A549 (cell line): ENCODE data around the gene CLPTM1. TPM values are rescaled to one million over a fixed set of nuclear protein-coding genes. Genes with fewer than 3 reads are reported as not detected.

Source experiments
- ATAC-seq, 2 experiments: fragments of 200-7000 bp in 1 of 2; fragments of >200 bp in 1 of 2; cut with Nextera tagmentation in 1 of 2; cut with Tn5 transposase in 1 of 2; 3 replicates each; pipeline versions ENCODE4 v1.8.0 to v1.9.1; 2018 to 2020; ENCODE audit warnings: mild to moderate bottlenecking in 1 of 2, moderate library complexity in 1 of 2
- CTCF ChIA-PET: fragments of 300-600 bp; sonication (Branson Sonifier 250); formaldehyde crosslinking; extraction: SDS; loops from one replicate; lab custom pipeline; 2021; ENCODE audit warnings: antibody characterized with exemption, inconsistent platforms; lab: Yijun Ruan, JAX
- POLR2A ChIA-PET: fragments of 350-600 bp; formaldehyde crosslinking; extraction: SDS; loops from one replicate; lab custom pipeline; 2021; ENCODE audit warnings: antibody characterized with exemption, inconsistent platforms; lab: Yijun Ruan, JAX
- DNase-seq, 2 experiments: peaks; one replicate each; pipeline versions ENCODE4 v3.0.0 to v3.0.0-alpha.2; 2011 to 2016; ENCODE audit warnings: low read depth in 1 of 2, low spot score in 1 of 2
- FAIRE-seq: peaks from 2 replicates; lab custom pipeline; 2011; peaks lifted over from hg19 to GRCh38; lab: Jason Lieb, UNC
- H3K27ac ChIP-seq, 2 experiments: fragments of >200 bp; sonication (Bioruptor Twin); formaldehyde crosslinking; 3 replicates each; pipeline ENCODE4 v1.5.1; 2016 to 2017
- H3K4me1 ChIP-seq: fragments of >200 bp; sonication (Bioruptor Twin); formaldehyde crosslinking; 3 replicates; pipeline ENCODE4 v1.6.1; 2016
- H3K4me2 ChIP-seq: fragments of >200 bp; sonication (Bioruptor Twin); formaldehyde crosslinking; 3 replicates; pipeline ENCODE4 v1.6.1; 2016
- H3K4me3 ChIP-seq: fragments of >200 bp; sonication (Bioruptor Twin); formaldehyde crosslinking; 3 replicates; pipeline ENCODE4 v1.5.1; 2016
- H3K9me3 ChIP-seq: fragments of >200 bp; sonication (Bioruptor Twin); formaldehyde crosslinking; 3 replicates; pipeline ENCODE4 v1.6.1; 2016
- CHD4 ChIP-seq: fragments of 200-600 bp; sonication (generic); IDR thresholded peaks from 2 replicates; pipeline ENCODE4 v1.6.1; 2016; ENCODE audit warnings: antibody characterized with exemption, mild to moderate bottlenecking, borderline replicate concordance
- CTCF ChIP-seq: fragments of >200 bp; sonication (Bioruptor Twin); formaldehyde crosslinking; IDR thresholded peaks from 3 replicates; pipeline ENCODE4 v1.5.1; 2016
- EHMT2 ChIP-seq: fragments of 200-600 bp; sonication (generic); IDR thresholded peaks from 2 replicates; pipeline ENCODE4 v1.6.1; 2016; ENCODE audit warnings: antibody characterized with exemption, low read depth, mild to moderate bottlenecking, moderate library complexity
- EP300 ChIP-seq, 2 experiments: fragments of >200 bp; sonication (Bioruptor Twin); formaldehyde crosslinking; IDR thresholded peaks; 2 replicates in 1 of 2; 3 replicates in 1 of 2; pipeline ENCODE4 v1.6.1; 2016 to 2017
- FOSL2 ChIP-seq, 2 experiments: fragments of 450-650 bp in 1 of 2; fragments of >200 bp in 1 of 2; sonication (Bioruptor Twin) in 1 of 2; formaldehyde crosslinking; IDR thresholded peaks; 2 replicates each; pipeline versions ENCODE4 v1.5.0 to v1.6.1; 2016 to 2020; ENCODE audit warnings: mild to moderate bottlenecking in 1 of 2, moderate library complexity in 1 of 2
- FOXS1 ChIP-seq: fragments of 250-450 bp; sonication (Bioruptor Pico); IDR thresholded peaks from 2 replicates; pipeline ENCODE4 v1.5.0; 2020; ENCODE audit warnings: mild to moderate bottlenecking, moderate library complexity
- HOXA7 ChIP-seq: fragments of 250-450 bp; sonication (Bioruptor Pico); IDR thresholded peaks from 2 replicates; pipeline ENCODE4 v1.5.0; 2020; ENCODE audit warnings: mild to moderate bottlenecking, moderate library complexity
- HOXB5 ChIP-seq: fragments of 250-450 bp; sonication (Bioruptor Pico); IDR thresholded peaks from 2 replicates; pipeline ENCODE4 v1.5.0; 2020; ENCODE audit warnings: mild to moderate bottlenecking, moderate library complexity
- JUN ChIP-seq, 2 experiments: fragments of >200 bp; sonication (Bioruptor Twin); formaldehyde crosslinking; IDR thresholded peaks; 2 replicates in 1 of 2; 3 replicates in 1 of 2; pipeline ENCODE4 v1.6.1; 2016 to 2017
- MAFK ChIP-seq: fragments of 450-650 bp; IDR thresholded peaks from 2 replicates; pipeline ENCODE4 v1.6.1; 2014; ENCODE audit not compliant: partially characterized antibody
- NPAS2 ChIP-seq: fragments of 250-450 bp; sonication (Bioruptor Pico); IDR thresholded peaks from 2 replicates; pipeline ENCODE4 v1.8.0; 2022; ENCODE audit warnings: mild to moderate bottlenecking, moderate library complexity, borderline replicate concordance
- POLR2A ChIP-seq: IDR thresholded peaks from 2 replicates; pipeline ENCODE4 v1.6.1; 2012; ENCODE audit warnings: mild to moderate bottlenecking, low read length
- RFX5 ChIP-seq: fragments of 450-650 bp; IDR thresholded peaks from 2 replicates; pipeline ENCODE4 v1.7.1; 2014; ENCODE audit warnings: antibody characterized with exemption, mild to moderate bottlenecking, moderate library complexity
- SMC3 ChIP-seq: fragments of >200 bp; sonication (Bioruptor Twin); formaldehyde crosslinking; IDR thresholded peaks from 3 replicates; pipeline ENCODE4 v1.6.1; 2018; ENCODE audit warnings: inconsistent platforms
- TFCP2L1 ChIP-seq: fragments of 250-450 bp; sonication (Bioruptor Pico); IDR thresholded peaks from 2 replicates; pipeline ENCODE4 v1.5.0; 2021; ENCODE audit warnings: mild to moderate bottlenecking
- ZFP36 ChIP-seq: fragments of 450-650 bp; IDR thresholded peaks from 2 replicates; pipeline ENCODE4 v1.6.1; 2014; ENCODE audit warnings: borderline replicate concordance; ENCODE audit not compliant: partially characterized antibody
- ZSCAN20 ChIP-seq: fragments of 250-450 bp; sonication (Bioruptor Pico); IDR thresholded peaks from 2 replicates; pipeline ENCODE4 v1.8.0; 2022; ENCODE audit warnings: mild to moderate bottlenecking, moderate library complexity
- WGBS: methylation state at CpG from one replicate; pipeline ENCODE4 v1.1.6; 2017; ENCODE audit errors: missing lambda C conversion rate; 5-methylcytosine and 5-hydroxymethylcytosine counted together
- polyA plus RNA-seq, 4 experiments: library from polyadenylated mRNA; depleted of rRNA in 3 of 4; stranded (reverse); fragments of >200 nt; fragmentation: RNase III in 1 of 4; extraction: RNeasy Plus Mini Kit Qiagen cat#74134 plus additional on column Dnase treatment in 1 of 4; gene quantifications; 2 replicates in 3 of 4; 3 replicates in 1 of 4; pipeline ENCODE4 v1.2.3, GENCODE V29; 2011 to 2017
- TF ChIP-seq, protein P1 (sequence below): fragments of >200 bp; sonication (Bioruptor Twin); formaldehyde crosslinking; IDR thresholded peaks from 2 replicates; pipeline ENCODE4 v1.6.1; 2016
- TF ChIP-seq, protein P2 (sequence below): IDR thresholded peaks from 2 replicates; pipeline ENCODE4 v1.6.1; 2012; ENCODE audit warnings: low read depth, borderline replicate concordance
- TF ChIP-seq, protein P3 (sequence below): IDR thresholded peaks from 2 replicates; pipeline ENCODE4 v1.6.1; 2012
- TF ChIP-seq, protein P4 (sequence below): IDR thresholded peaks from 2 replicates; pipeline ENCODE4 v1.6.1; 2012

The CLPTM1 gene
- polyA plus RNA-seq, 2 of the 4 experiments (the other 2 are of a cell fraction), result 99.3 to 188 TPM

GRCh38 chr19:44972802-44973201 is 17.6 kb downstream of the CLPTM1 start:
- TF ChIP-seq JUN (IDR thresholded peaks at IDR 0.05) (no peak), MAFK (no peak), NPAS2 (no peak), EHMT2 (no peak), CHD4 (no peak)
- TF ChIP-seq, all 56 proteins: peak for 0
- ATAC-seq (no peak), DNase-seq (no peak), FAIRE-seq (no peak)
- Histone ChIP-seq H3K9me3 (no peaks in the 10 kb centered on the region), H3K4me2 (no peak overlapping the region), H3K4me3 (no peak overlapping the region), H3K27ac (no peak overlapping the region), H3K4me1 (no peaks in the 10 kb centered on the region)
- ChIA-PET POLR2A (no interaction called here), CTCF (no interaction called here)
- WGBS, result 85% methylated on average over 13 of the region's 13 CpGs

- no peaks in the 10 kb centered on the region for H3K4me1 ChIP-seq
- ChIA-PET CTCF (interaction anchor here (0.6 to 3.9 kb wide), 7 partner anchors 12 to 283 kb away, joined by 3 to 31 read pairs (median 3); no protein-coding TSS in a partner anchor), POLR2A (interaction anchor here (0.6 to 1.2 kb wide), 2 partner anchors 19 to 156 kb away, joined by 3 to 4 read pairs; partner anchors contain the start of gene CLPTM1)
- no peak overlapping the region for H3K4me2 ChIP-seq
- TF ChIP-seq, protein P1, sequence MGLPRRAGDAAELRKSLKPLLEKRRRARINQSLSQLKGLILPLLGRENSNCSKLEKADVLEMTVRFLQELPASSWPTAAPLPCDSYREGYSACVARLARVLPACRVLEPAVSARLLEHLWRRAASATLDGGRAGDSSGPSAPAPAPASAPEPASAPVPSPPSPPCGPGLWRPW, result no peak
- TF ChIP-seq RFX5, result no peak
- DNase-seq (no peak), FAIRE-seq (no peak), ATAC-seq (peak in 1 of 2 experiments; percentile 16; a peak in 1 of 6 replicates)
- WGBS, result 91% methylated on average over 21 of the region's 21 CpGs
- no peak overlapping the region for H3K27ac ChIP-seq
- no peak overlapping the region for H3K4me3 ChIP-seq
- H3K9me3 ChIP-seq, result no peaks in the 10 kb centered on the region
Measured at GRCh38 chr19:44973982-44974735, 19.0 kb downstream of the CLPTM1 start.

GRCh38 chr19:44974857-44975256 is 19.7 kb downstream of the CLPTM1 start:
- ChIA-PET CTCF (interaction anchor here (0.6 to 3.9 kb wide), 6 partner anchors 10 to 85 kb away, joined by 3 to 31 read pairs (median 5); no protein-coding TSS in a partner anchor), POLR2A (no interaction called here)
- WGBS, result 80% methylated on average over 5 of the region's 5 CpGs
- Histone ChIP-seq H3K27ac (no peak overlapping the region), H3K4me2 (no peak overlapping the region), H3K9me3 (no peaks in the 10 kb centered on the region), H3K4me1 (no peaks in the 10 kb centered on the region), H3K4me3 (no peak overlapping the region)
- DNase-seq (no peak), FAIRE-seq (no peak), ATAC-seq (no peak)
- TF ChIP-seq ZFP36 (peak; percentile 68), POLR2A (no peak)

DNA sequence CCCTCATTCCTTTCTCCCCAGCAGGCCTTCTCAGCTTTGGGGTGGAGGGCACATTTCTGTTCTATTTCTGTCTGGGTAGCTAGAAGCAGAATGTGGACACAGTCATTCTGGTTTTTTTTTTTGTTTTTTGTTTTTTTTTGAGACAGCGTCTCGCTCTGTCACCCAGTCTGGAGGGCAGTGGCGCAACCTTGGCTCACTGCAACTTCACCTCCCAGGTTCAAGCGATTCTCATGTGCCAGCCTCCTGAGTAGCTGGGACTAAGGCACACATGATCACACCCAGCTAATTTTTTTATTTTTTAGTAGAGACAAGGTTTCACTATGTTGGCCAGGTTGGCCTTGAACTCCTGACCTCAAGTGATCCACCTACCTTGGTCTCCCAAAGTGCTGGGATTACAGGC is 20.3 kb downstream of the CLPTM1 start:
- no peak for ATAC-seq
- H3K4me1 ChIP-seq, result no peaks in the 10 kb centered on the region
- TF ChIP-seq, protein P2, sequence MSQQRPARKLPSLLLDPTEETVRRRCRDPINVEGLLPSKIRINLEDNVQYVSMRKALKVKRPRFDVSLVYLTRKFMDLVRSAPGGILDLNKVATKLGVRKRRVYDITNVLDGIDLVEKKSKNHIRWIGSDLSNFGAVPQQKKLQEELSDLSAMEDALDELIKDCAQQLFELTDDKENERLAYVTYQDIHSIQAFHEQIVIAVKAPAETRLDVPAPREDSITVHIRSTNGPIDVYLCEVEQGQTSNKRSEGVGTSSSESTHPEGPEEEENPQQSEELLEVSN, result no peak
- TF ChIP-seq FOXS1 (CRISPR knock-in tag) (no peak), EP300 (IDR thresholded peaks at IDR 0.05) (no peak), FOSL2 (IDR thresholded peaks at IDR 0.05) (no peak), FOSL2 (CRISPR knock-in tag; IDR thresholded peaks at IDR 0.05) (no peak)
- TF ChIP-seq, protein P1, result no peak
- TF ChIP-seq, all 56 proteins: peak for 0
- no peak overlapping the region for H3K4me3 ChIP-seq
- DNase-seq, result no peak
- ChIA-PET CTCF (interaction anchor here (0.6 to 3.9 kb wide), 9 partner anchors 11 to 707 kb away, joined by 3 to 31 read pairs (median 5); no protein-coding TSS in a partner anchor), POLR2A (no interaction called here)
- no peak overlapping the region for H3K4me2 ChIP-seq
- H3K9me3 ChIP-seq, result no peaks in the 10 kb centered on the region
- WGBS, result 97% methylated on average over 4 of the region's 4 CpGs
- no peak overlapping the region for H3K27ac ChIP-seq
- FAIRE-seq, result no peak

GRCh38 chr19:44984005-44984404 is 28.8 kb downstream of the CLPTM1 start:
- no peak for ATAC-seq
- FAIRE-seq, result no peak
- CTCF ChIA-PET, result interaction anchor here (0.7 to 1.9 kb wide), 6 partner anchors 11 to 255 kb away, joined by 3 to 8 read pairs (median 5); no protein-coding TSS in a partner anchor
- no peaks in the 10 kb centered on the region for H3K9me3 ChIP-seq
- no peaks in the 10 kb centered on the region for H3K4me1 ChIP-seq
- no peak overlapping the region for H3K4me3 ChIP-seq
- POLR2A ChIA-PET, result no interaction called here
- DNase-seq, result no peak
- H3K27ac ChIP-seq, result no peak overlapping the region
- no peak overlapping the region for H3K4me2 ChIP-seq
- WGBS, result 96% methylated on average over 9 of the region's 9 CpGs
- TF ChIP-seq HOXA7 (CRISPR knock-in tag), result no peak
- no peak for TF ChIP-seq RFX5
- TF ChIP-seq EP300 (IDR thresholded peaks at IDR 0.05), result no peak
- TF ChIP-seq SMC3, result no peak
- no peak for TF ChIP-seq HOXB5 (CRISPR knock-in tag)
- no peak for TF ChIP-seq TFCP2L1
- TF ChIP-seq, protein P3, sequence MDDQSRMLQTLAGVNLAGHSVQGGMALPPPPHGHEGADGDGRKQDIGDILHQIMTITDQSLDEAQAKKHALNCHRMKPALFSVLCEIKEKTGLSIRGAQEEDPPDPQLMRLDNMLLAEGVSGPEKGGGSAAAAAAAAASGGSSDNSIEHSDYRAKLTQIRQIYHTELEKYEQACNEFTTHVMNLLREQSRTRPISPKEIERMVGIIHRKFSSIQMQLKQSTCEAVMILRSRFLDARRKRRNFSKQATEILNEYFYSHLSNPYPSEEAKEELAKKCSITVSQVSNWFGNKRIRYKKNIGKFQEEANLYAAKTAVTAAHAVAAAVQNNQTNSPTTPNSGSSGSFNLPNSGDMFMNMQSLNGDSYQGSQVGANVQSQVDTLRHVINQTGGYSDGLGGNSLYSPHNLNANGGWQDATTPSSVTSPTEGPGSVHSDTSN, result no peak
- TF ChIP-seq CTCF, result no peak
- no peak for TF ChIP-seq POLR2A
- TF ChIP-seq, protein P4, sequence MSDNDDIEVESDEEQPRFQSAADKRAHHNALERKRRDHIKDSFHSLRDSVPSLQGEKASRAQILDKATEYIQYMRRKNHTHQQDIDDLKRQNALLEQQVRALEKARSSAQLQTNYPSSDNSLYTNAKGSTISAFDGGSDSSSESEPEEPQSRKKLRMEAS, result no peak
- no peak for TF ChIP-seq ZSCAN20 (CRISPR knock-in tag)
